ENCODE measurements around the gene MTMR4.
"Not testable (repeated sequence)": the region's sequence is repeated elsewhere in the genome, so short reads cannot be mapped to it uniquely, and the experiment has no call there.

Gene MTMR4

DNA sequence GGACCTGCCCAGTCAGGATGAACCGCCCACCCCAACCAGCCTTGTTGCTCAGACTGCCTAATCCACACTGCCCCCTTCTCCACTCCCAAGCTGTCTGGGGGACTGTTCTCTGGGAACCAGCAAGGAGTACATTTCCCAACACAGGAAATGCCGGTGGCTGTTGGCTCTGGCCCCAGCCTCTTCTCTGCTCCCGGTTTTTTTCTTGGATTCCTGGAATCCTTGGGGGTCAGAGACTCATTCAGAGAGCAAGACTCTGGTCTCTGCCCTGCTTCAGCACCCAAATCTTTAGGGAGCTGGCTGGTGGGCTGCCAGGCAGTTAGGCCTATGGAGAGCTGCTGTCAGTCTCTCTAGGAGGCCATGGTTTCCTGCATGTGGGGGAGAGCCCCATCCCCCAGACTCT, 10.8 kb upstream of the MTMR4 start:
- peak; percentile 98 for DNase-seq

DNA sequence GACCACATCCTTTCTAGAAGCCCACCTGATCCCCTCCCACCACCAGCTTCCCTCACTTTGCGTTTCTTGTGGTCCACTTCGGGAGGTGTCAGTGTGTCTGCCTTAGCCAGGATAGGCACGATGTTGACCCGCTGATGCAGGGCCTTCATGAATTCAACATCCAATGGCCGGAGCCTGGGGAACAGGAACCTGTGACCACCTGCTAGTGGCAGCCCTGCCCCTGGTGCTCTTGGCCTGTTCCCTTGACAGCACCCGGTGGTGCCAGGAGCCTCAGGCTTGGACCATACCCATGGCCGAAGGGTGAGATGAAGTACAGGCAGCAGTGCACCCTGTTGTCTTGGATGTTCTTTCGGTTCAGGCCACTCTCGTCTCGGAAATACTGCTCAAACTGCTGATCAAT, 7.2 kb upstream of the MTMR4 start:
- no peak for DNase-seq

DNA sequence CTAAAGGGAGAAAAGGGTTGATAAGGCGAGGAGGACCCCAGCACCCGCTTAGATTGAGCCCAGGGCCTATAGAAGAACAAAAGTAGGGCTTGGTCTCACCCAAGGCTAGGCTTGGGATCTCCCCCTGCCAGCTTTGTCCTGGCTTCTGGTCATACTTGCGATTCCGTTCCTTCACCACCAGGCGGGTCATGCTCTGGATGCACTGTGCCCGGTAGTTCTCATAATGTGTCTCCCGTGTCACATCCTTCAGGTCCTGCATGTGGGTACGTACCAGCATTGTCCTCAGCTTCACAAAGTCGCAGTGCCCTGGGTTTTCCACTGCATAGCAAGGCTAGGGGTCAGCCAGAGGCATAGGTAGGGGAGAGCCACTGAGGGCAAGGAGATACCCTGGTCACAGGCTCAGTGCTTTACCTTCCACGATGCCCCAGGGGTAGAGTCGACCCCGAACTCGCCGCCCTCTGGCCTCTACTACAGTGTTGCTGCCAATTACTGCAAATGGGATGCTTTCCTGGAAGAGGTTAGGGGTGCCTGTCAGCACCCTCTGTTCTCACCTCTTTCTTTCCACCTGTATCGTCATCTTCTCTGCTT, 6.5 kb upstream of the MTMR4 start:
- no peak for DNase-seq

DNA sequence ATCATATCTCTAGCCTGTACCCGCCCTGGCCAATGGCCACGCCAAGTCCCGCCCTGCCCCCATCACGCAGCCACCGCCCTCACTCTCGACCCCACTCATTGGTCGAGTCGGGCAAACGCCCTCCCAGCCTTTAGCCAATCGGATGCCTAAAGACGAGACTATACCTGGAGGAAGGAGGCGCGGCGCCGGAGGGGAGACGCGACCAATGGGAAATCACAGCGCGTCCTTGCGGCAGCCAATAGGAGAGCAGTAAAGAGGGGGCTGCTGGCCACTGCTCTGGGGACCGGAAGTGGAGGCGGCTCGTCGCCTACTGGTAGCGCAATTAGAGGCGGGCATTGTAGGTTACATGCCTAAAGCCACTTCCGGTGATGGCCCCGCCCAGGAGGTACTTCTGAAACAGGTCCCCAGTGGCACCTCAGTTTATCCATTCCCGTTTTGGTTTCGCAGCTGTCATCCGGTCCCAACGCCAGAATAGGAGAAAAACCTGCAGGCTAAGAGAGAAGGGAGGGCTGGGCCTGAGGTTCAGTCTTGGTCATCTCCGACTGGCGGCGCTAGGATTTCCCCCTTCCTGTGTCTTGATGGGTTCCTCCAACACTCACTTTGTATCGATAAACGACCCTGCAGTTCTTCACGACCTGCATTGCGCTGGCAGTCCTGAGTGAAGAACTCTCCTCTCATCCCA, 3.6 kb upstream of the MTMR4 start:
- peak; percentile 100 for DNase-seq

DNA sequence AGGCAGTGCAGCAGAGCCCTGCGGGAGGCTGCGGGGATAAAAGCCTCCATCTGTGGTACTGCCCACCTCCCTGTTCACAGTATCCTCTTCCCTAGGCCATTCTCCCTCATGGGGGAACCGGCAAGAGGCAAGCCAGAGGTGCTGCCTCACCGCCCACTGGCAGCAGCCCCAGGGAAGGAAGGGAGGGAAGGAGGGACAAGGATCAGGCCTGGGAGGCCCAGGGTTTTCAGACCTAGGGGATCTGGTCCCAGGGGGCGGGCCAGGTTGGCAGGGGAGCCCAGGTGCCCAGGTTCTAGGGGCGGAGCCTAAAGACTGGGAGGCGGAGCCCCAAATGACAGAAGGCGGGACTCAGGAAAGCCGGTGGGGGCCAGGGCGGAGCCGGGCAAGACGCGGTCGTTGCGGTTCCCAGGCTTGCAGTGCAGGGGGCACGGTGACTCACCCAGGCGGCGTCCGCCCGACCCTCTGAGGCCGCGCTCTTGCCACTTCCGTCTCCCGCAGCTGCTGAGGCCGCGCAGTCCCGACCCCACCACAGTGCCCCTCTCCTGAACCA, 3.0 kb upstream of the MTMR4 start:
- no peak for DNase-seq

DNA sequence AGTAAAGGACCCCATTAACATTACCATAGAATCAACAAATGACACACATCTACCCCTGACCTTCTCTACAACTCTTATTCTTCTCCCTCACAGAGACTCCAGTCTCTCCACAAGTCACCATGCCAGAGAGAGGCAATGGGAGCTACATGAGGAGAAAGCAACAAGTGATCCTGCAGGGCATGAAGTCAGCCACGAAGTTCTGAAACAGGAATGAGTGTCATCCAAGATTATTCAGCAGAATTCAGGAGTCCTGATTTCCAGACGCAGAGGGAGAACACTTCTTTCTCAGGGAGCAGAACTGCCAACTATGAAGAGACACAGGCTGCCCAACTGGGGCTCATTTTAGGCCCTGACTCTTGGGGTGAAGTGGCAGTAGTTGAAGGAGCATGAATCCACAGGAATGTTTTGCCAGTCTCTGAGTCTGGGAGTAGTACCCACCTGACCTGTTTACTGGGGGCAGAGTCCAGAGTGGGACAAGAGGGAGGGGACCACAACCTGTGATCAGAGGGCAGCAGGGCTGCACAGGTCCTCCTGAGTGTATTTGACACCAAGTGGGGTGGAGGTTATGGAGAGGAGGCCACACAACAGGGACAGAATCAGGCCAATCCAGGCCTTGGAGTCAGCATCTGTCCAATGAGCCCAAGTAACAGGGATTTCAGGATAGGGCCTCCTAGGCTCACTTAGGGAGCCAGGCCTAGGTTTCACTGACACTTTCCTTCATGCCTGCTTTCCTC, 2.4 kb upstream of the MTMR4 start:
- DNase-seq, result no peak

DNA sequence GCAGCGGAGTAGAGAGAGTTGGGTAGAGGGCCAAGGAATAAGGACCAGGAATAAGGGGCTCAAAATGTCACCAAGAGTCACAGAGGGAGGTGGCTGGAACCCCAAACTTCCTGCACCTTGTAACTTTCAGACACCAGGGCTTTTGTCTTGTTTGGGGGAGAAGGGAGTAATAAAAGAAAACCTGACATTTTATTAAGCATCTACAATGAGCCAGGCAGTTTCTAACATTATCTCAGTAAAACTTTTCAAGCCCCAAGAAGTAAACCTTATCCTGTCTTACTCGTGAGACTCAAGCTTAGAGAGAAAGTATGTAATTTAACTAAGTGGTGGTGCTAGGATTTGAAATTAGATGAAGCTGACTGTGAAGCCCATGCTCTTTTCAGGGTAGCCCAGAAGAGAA, 848 bp upstream of the MTMR4 start:
- DNase-seq, result no peak

DNA sequence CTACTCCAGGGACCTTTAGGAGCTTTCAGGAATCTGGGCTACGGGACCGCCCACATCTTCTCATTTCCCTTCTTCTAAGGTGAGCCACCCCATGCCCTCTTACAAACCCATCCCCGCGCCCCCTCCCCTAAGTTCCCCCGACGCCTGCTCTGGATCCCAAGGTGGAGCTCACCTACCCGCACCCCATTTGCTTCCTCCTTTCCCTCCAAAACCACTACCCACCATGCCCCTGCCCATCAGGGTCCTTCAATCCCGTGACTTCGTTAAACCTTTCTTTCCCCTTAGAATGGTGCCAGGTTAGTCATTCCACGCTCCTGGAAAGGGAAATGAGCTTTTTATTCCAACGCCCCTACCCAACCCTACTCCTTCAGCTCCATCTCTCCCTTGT, 326 bp upstream of the MTMR4 start:
- no peak for DNase-seq

DNA sequence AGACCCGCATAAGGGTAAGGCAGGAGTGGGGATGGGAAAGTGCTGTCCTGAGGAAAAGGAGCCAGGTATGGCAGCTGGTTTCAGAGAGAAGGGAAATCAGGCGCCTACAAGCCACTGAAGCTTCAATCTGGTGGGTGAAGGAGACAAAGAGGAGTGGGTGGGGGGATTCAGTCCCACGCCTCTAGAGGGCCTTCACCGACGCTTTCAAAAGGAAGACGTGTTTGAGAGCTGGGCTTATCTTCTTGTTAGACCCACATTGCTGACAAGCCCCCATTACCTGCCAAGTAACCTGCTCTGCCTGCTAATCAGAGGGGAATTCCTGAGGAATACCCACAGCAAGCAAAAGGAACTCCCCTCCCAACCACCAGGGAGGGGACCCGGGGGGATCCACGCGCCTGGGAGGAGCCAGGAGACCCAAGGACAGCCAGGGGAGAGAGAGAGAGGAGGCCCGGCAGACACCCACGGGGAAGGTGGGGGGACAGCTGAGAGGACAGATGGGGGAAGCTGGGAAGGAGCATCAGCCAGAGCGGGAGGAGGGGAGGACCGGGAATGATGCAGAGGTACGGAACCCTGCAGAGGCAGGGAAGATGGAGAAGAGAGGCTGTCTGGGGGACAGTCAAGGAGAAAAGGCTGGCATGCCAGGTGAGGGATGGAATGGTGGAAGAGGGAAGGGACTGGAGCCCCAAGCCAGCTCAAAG, 1.0 kb downstream of the MTMR4 start:
- DNase-seq, result no peak

DNA sequence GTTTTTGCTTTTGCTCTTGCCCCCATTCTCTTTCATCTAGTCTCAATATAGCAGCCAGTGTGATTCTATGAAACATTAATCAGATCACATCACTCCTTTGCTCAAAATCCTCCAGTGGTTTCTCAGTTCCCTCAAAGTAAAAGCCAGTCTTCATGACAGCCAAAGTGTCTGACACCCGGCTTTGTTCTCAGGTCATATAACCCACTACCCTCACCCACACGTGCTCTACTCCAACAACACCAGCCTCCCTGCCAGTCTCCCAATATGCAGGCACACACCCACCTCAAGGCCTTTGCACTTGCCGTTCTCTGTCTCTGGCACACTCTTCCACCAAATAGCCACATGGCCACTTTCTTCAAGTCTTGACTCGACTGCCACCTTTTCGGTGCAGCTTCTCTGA, 4.4 kb downstream of the MTMR4 start:
- DNase-seq, result no peak

DNA sequence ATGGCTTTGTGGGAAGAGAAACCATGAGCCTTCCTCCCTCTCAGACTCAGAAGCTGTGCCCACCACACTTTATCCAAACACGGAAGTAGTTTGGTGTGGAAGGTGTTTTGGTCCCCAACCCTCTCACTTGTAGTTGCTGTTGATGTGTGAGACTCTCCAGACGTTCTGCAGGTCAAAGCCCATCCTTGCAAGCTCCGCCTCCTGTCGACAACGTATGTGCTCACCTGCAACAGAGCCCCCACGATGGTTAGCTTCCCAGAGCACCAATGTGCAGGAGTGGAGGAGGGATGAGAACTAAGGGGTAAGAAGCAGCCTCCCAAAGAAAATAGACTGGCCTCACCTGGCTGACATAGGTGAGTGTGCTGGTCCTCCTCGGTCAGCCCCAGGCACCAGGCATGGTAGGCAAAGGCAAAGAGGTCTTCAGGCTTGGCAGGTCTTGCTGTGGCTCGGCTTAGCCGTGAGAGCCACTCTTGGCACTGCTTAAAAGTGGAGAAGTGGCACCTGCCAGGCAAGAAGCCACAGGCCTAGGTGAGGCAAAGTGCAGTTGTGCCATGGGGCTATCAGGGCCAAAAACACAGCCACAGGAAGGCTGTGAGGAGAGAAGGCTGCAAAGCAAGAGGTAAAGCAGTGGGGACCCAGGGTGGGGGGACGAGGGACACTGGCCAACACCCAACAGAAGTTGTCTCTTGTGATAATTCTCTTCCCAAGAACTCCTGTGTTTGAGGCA, 5.9 kb downstream of the MTMR4 start:
- no peak for DNase-seq

DNA sequence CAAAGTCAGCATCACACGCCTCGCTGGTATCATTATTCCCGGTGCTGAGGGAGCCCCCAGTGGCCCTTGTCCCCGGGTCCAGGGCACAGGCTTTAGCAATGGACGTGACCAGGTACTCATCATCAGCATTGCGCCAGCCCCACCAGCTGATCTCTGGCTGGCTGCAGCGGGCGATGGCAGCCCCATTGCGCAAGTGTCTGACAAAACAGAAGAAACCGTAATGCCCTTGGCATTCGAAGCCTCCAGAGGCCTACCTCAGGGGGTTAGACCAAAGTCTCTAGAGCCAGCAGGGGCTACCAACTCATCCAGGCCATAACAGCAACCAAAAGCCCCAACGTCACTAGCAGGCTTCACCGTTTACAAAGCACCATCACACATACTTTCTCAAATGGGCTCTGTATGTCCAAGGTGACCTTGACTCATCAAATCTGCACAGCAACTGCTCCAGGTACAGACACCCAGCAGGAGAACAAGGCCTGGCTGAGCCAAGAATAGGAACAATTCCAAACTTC, 7.3 kb downstream of the MTMR4 start:
- no peak for DNase-seq

DNA sequence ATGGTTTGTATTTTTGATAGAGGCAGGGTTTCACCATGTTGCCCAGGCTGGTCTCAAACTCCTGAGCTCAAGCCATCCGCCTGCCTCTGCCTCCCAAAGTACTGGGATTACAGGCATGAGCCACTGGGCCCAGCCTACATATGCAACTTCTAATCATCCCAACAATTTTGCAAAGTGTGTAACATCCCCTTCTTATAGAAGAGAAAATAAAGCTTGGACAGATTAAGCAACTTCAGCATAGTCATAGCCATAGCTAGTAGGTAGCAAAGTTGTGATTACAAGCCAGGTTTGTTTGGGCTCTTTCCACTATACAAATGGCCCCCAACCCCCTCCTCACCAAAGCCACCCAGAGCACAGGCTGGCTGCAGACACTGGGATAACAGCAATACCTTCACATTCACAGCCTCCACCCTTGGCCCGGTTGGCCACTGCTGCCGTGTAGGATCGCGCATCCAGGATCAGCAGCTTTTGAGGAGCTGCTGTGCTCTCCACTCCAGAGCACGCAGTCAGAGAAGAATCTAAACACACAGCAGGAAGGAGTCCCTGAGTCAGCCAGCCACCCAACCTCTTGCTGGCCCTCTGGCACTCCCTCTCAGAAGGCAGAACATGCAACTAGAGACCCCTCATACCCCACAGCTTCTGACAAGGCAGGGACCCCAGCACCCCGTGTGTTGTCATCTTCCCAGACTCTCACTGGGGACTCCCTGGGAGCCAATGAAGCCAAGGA, 7.9 kb downstream of the MTMR4 start:
- no peak for DNase-seq

DNA sequence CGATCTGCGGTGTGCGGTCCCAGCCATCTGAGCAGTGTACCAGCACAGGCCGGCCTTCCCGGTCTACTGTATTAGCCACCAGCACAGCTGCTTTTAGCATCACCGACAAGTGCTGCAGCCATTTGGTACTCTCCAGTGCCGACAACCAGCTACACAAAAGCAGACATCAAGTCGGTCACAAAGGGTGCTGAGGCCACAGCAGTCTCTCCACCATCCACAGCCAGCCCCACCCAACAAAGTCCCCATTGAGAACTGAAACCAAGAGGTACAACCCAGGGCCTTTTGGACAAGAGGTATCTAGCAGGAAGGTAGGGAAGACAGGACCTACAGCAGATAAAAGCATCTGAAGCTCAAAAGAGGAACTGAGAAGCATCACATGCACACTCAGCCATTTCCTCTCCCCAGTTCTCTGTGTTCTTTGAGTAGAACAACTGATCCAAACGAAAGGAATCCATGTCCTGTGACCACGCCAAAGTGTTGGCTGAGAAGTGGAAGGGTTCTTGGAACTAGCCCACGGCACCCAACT, 9.5 kb downstream of the MTMR4 start:
- no peak for DNase-seq

DNA sequence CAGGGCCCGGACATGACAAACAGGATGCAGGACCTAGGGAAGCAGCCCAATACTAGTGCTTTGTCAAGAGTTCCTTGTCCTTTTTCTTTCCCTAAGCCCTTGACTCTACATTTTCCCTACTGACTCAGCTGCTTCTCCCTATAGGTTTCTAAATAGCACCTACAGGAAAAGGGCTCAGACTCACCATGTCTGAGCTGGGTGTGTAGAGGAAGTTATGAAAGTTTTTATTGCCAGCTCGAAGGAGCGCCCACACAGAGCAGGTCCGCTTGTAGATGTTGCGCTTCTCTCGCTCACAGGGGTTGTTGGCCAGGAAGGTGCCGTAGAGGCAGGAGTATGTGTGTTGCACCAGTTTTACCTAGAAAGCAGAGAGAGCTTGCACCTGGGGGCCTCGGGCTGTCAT, 10.6 kb downstream of the MTMR4 start:
- DNase-seq, result no peak

DNA sequence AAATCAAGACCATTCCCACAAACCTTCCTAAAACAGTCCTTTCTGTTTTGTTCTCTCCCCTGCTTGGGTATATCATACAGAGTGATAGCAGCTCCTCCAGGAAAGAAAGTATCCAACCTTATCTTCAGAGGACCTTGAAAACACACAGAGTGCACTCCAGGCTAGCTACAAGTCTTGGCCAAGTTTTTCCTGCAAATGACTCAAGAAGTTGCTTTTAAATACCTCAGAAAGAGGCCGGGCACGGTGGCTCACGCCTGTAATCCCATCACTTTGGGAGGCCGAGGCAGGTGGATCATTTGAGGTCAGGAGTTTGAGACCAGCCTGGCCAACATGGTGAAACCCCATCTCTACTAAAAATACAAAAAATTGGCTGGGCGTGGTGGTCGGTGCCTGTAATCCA, 11.3 kb downstream of the MTMR4 start:
- not testable (repeated sequence) for DNase-seq

DNA sequence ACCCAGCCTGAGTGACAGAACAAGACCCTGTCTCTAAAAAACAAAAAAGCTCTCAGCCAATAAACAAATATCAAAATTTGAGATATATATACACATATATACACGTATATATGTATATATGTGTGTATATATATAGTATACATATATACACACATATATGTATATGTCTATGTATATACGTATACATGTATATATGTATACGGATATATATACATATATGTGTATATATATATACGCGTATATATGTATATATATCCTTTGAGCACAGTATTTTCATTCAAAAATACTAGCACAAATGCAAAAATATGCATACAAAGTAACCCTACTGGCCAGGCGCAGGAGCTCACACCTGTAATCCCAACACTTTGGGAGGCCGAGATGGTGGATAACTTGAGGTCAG, 13.0 kb downstream of the MTMR4 start:
- DNase-seq, result no peak

DNA sequence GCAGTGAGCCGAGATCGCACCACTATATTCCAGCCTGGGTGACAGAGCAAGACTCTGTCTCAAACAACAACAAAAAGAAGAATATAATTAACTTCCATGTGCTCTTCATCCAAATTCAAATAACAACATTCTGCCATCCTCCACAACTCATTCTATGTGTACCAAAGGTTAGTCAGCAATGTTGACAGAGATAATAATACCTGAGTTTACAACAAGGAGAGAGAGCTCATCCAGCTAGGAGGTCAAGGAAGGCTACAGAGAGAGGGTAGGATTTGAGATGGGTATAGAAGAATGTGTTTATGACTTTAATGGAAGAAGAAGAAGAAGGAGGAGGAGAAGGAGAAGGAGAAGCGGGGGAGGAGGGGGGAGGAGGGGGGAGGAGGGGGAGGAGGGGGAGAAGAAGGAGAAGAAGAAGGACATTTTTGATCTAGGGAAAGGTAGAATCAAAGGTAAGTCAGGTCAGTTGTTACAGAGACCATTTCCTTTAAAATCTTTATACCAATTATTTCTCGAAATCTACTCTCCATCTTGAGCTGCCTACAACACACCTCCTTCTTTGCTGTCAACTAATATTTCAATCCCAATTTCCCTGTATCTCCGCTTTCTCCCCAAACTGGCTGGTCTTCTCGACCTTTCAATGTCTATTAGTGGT, 16.1 kb downstream of the MTMR4 start:
- no peak for DNase-seq

DNA sequence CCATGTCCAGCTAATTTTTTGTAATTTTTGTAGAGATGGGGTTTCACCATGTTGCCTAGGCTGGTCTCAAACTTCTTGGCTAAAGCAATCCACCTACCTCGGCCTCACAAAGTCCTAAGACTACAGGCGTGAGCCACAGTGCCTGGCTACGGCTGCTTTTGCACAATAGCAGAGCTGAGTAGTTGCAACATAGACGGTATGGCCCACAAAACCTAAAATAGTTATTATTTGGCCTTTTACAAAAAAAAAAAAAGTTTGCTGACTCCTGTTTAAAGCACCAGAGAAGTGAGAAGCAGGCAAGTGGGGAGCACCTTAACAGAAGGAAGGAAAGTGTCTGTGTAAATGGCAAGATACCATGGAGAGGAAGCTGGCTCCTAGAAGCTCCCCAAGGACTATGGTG, 20.9 kb downstream of the MTMR4 start:
- DNase-seq, result no peak

DNA sequence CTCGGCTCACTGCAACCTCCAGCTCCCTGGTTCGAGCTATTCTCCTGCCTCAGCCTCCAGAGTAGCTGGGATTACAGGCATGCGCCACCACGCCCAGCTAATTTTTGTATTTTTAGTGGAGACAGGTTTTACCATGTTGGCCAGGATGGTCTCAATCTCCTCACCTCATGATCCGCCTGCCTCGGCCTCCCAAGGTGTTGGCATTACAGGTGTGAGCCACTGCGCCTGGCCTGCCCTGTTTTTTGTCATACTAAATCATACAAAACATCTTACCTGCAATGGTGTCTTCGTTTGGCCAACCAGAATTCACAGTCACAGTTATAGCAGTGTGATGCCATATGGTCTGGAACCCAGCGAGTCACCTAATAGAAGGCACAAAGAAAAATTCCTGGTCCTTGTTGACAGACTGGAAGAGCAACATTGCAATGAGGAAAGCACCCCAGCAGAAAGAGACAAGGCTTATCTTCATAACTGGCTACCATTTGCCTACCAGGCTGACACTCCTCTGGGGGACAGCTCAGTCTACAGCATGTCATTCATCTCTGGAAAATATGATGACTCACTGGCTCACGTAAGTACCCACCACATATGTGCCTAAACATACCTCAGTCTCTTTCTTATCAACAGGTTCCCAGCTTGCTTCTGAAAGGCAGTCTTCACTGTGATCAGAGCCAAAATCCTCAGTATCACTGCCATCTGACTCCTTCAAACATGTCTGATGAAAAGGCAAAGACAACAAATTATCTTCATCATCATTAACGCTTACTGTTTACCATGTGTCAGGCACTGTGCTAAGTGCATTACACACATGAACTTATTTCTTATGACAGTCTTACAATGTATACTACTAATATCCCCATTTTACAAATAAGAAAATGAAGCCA, 22.0 kb downstream of the MTMR4 start:
- DNase-seq, result no peak
